C4-2B (cell line): ENCODE results near the gene EPN2.
A peak's percentile ranks its signal among the peaks of the same experiment; 100 is the strongest.

Experiments
- H3K27ac ChIP-seq: fragments of 450-650 bp; 2 replicates; pipeline ENCODE4 v1.5.1; 2017
- CTCF ChIP-seq: fragments of 450-650 bp; conservative IDR thresholded peaks from 2 replicates; pipeline ENCODE4 v1.5.1; 2017; ENCODE audit warnings: mild to moderate bottlenecking
- ZFX ChIP-seq: fragments of 450-650 bp; IDR thresholded peaks from 2 replicates; pipeline ENCODE4 v1.6.1; 2017

EPN2 gene

DNA sequence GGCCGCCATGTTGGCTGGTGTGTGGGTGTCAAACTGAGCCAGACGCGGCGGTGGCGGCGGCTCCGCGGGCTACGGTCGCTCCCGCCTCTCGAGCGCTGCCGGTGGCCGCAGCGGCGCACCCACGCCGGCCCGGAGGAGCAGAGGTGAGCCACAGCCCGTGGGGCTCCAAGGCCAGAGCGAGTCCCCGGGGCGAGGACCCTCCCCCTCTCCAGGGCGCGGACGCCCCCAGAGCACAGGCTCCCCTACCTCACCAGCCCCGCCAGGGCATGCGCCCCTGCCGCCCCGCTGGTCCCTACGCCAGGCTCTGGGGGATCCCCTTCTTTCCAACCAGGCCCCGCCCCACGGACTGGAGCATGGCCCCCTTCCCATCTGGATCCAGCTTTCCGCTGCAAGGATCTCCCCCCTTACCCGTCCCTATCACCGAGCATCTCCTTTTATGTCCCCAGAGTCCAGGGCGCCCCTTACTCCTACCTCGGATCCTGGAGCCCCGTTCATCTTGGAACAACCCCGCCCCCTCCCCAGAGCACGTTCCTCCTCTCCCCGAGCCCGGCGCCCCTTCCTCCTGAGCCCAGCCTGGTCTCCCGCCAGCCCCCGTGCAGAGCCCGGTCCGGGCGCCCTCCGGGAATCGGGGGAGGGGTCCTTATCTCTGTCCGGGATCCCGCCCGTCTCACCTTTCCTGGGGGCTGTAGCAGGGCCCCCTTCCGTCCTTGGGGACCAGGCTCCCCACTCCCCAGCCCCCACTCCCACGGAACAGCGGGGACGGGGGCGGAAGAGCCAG lies 412 bp downstream of the EPN2 start:
- H3K27ac ChIP-seq = peak overlapping the region; percentile 98
- no peak for TF ChIP-seq ZFX

DNA sequence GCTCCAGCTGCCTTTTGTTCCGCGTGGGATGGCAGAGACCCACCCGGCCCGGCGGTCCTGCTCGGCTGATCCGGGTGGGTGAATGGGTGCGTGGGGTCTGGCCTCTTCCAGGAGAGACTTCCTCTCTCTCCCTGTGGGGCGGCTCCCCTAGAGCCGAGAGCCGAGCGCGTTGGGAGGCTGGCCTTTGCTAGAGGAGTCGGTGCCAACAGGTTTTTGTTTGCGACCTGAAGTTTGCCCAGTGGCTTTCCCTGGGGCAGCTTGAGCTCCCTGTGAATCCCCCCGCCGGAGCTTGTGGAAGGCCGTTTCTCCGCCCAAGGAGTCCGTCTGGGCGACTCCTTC lies 970 bp downstream of the EPN2 start:
- H3K27ac ChIP-seq = peak overlapping the region; percentile 98
- TF ChIP-seq ZFX (no peak), CTCF (no peak)

DNA sequence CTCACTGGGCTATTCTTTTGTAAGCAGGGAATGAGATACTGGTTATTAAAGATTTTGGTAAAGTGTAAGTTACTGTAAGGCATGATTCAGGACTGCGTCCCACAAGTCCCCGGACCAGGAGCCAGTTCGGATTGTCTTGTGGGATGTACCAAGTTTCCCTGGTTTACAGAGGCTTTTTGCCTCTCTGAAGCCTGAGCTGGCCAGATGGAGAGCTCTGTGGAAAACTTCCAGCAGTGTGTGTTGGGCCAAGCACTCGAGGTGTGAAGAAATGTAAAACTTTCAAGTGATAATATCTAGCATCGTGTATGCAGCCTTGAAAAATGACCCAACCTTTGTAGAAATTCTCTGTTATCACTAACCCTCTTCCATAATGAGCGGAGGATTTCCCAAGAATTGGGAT lies 2.4 kb downstream of the EPN2 start:
- TF ChIP-seq ZFX = no peak
- TF ChIP-seq CTCF = no peak
- no peak overlapping the region for H3K27ac ChIP-seq

- H3K27ac ChIP-seq = peak overlapping the region; percentile 95
- TF ChIP-seq CTCF (no peak), ZFX (no peak)
Measured at GRCh38 chr17:19242323-19242722, 5.2 kb downstream of the EPN2 start.

GRCh38 chr17:19242926-19243325 lies 5.8 kb downstream of the EPN2 start:
- TF ChIP-seq ZFX (no peak), CTCF (no peak)
- H3K27ac ChIP-seq = peak overlapping the region; percentile 95

DNA sequence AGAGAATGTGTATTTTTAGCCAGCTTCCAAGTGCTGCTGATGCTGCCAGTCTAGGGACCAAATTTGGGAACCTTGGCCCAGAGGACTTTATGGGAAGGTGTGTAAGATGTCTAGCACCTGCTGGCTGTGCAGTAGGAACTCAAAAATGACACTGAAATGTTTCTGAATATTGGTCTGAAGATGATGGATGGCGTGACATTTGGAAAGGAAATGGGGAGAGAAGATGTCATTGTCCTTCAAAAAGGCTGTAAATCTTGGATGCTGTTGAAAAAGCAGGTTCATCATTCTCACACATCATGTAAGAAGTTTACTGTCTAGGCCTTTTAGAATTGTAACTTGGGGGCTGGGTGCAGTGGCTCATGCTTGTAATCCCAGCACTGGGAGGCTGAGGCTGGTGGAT lies 6.7 kb downstream of the EPN2 start:
- H3K27ac ChIP-seq = peak overlapping the region; percentile 95
- TF ChIP-seq ZFX (no peak), CTCF (no peak)

GRCh38 chr17:19244357-19244756 lies 7.2 kb downstream of the EPN2 start:
- no peak for TF ChIP-seq ZFX
- no peak for TF ChIP-seq CTCF
- H3K27ac ChIP-seq = peak overlapping the region; percentile 95

DNA sequence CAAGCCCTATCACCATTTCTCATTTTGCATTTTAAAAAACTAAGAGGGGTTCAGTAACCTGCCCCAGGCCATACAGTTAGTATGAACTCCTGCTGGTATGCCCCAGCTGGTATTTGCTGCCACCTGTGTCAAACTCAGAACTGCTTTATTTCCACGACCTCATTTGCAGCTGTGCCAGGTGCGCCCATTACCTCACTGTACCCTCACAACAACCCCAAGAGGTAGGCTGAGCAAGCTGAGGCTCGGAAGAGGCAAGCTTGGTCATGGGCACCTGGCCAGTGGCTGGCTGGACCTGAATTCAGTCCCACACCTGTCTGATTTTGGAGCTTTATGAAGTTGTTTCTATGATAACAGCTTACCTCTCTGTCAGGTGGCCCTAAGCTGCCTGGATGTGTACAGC lies 7.6 kb downstream of the EPN2 start:
- peak overlapping the region; percentile 95 for H3K27ac ChIP-seq
- TF ChIP-seq ZFX (no peak), CTCF (no peak)
